ENCODE results near the gene SMARCAD1.

SMARCAD1 gene

DNA sequence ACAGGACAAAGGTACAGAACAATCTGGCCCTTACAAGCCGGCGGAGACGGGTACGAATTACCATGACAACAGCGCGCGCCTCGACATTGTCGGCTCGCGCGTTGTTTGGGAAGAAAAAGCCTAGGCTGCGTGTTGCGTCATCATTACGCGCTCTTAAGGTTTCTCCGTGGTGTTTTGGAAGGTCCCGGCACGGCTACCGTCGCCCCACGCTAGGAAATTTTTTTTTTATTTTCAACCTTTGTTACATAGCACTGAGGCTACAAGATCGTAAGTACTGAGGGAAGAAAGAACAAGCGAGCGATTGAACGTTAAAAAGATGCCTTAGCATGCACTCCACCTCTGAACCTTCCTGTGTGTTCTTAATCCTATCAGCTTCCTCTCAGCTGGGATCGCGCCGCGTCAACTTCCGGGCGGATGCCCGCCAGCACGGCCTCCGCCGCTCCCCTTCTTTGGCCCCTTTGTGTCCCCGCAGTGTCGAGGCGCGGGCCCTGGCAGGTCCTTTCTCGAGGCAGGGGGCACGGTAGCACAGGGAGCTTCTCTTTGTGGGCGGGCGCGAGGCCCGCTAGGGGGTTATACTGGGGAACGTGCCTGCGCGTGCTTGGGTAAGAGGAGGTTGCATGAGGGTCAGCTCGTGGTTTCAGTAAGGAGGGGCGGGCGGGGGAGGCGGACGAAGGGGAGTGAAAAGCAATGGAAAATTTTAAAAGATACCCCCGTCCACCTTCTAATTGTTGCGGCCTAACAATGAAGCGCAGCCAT lies at the start of gene SMARCAD1:
TSS of gene SMARCAD1 (plus strand) at position 397 of the 756 bp plus-strand sequence. CDS start 530 bp downstream, outside the sequence.
- peak; percentile 90 for DNase-seq

DNA sequence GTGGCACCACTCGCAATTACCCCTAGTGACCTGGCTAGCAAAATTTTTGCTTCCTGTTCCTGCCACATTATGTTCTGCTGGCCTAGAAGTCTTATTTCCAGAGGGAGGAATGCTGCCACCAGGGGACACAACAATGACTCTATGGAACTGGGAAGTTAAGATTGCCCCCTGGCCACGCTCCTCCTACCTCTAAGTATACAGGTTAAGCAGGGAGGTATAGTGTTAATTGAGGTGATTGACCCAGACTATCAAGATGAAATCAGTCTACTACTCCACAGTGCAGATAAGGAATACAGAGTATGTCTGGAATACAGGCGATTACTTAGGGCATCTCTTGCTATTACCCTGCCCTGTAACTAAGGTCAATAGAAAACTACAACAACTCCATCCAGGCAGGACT lies 48.8 kb upstream of the SMARCAD1 start:
- DNase-seq = no peak

- no peak for DNase-seq
Observed at GRCh38 chr4:94159790-94160189, 47.9 kb upstream of the SMARCAD1 start.

GRCh38 chr4:94160774-94161173 lies 46.9 kb upstream of the SMARCAD1 start:
- no peak for DNase-seq

DNA sequence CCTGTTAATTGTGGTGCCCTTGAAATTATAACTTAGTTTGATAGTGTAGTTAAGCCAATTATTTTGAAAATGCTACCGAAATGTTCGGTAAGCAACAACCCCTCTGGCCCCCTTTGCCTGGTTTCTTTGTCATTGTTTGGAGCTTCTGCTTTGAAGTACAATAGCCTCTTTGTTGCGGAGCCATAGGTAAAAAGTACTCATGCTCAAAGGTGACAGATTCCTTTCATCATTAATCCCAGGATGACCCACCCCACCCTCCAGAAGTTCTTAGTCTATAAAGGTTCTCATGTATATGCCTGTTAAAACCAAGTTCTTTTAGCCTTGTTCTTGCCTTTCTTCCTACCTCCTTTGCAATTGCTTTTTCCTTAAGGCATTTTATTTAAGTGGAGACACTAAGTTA lies 42.4 kb upstream of the SMARCAD1 start:
- DNase-seq = no peak

GRCh38 chr4:94168321-94168720 lies 39.3 kb upstream of the SMARCAD1 start:
- DNase-seq = no peak

GRCh38 chr4:94169803-94170372 lies 37.8 kb upstream of the SMARCAD1 start:
- no peak for DNase-seq

DNA sequence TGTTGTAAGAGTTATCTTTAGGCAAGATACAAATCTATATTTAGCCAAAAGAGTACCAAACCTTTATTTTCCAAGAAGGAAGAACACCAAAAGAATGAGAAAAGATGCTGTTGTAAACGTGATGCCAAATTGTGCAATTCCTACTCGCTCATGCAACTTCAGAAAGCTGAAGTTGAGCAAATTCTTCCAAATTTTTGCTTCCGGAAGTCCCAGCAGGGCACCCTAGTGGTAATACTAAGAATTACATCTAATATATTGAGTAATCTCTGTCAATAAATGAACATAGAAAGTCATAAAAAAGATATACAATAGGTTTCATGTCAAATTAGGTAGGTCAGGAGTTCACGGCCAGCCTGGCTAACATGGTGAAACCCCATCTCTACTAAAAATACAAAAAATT lies 36.0 kb upstream of the SMARCAD1 start:
- DNase-seq = peak; percentile 50

DNA sequence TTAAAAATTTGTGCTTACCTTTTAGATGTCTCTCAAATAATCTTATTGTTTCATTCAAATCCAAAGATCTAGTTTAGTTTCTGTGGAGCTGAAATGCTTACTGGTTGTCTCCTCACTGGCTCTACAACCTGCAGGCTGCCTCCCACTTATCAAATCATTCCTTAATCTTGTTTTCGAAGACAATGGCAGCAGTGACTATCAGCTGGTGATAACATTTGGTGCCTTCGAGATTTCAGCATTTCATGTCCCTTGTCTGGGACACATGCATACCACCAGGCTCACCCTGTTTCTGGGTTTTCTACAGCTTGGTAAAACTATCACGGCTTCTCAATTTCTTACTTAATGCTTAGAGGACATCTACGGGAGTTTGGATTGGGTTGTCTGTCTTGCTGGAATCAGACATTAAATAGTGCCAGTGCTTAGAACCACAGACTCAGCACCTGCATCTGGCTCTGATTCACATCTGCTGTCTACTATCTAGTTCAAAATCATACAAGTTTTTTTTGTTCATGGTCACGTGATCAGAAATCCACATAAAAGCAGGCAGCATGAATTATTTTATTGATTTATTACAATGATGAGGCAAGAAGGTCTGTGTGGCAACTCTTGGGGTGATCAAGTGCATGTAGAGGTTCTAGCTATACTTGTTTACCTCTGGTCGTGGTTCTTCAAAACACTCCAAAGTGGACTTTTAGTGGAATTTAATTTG lies 32.0 kb upstream of the SMARCAD1 start:
- DNase-seq = no peak

- no peak for DNase-seq
Observed at GRCh38 chr4:94177822-94178221, 29.8 kb upstream of the SMARCAD1 start.

DNA sequence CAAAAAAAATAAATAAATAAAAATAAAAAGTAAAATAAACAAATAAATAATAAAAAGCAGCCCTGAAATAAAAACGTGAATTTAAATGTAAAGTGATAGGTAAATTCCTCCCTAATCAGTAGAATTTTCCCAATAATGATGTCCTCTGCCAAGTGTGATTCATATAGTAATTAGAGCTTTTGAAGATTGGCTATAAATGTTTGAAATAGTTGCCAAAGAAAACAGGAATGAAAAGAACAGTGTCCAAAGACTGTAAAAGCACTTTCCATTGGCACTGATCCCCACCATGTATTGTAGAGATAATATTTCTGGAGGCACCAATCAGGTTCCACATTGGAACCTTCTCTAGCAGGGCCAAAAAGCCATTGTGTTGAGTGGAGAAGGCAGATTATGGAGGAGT lies 25.9 kb upstream of the SMARCAD1 start:
- no peak for DNase-seq

DNA sequence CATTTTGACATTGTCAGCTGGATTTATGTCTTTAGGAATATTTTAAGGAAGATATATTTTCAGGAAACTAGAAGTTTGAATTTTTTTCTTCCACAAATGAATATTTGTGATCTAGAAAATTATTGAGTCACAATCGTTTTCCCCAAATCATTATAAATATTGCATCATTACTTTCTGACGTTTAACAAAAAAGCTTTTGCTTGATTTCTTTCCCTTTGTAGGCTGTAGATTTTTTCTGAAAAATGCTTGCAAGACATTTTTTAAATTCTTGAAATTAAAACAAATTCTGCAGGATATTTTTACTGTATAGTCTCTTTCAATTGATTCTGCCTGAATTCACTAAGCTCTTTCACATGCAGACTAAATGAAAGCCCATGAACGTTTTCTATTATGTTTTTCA lies 4.9 kb upstream of the SMARCAD1 start:
- no peak for DNase-seq

DNA sequence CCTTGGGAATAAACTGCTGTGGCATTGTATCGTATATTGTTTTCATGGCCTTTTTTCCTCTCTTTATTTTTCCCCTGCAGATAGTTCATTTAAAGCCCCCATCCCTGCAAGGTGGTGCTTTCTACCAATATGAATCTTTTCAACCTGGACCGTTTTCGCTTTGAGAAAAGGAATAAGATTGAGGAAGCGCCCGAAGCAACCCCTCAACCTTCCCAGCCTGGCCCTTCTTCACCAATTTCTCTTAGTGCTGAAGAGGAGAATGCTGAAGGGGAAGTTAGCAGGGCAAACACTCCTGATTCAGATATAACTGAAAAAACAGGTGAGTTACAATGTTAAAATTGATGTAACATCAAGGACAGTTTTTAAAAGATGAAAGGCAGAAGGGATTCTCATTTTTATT lies 601 bp downstream of the SMARCAD1 start:
- DNase-seq = peak; percentile 18

DNA sequence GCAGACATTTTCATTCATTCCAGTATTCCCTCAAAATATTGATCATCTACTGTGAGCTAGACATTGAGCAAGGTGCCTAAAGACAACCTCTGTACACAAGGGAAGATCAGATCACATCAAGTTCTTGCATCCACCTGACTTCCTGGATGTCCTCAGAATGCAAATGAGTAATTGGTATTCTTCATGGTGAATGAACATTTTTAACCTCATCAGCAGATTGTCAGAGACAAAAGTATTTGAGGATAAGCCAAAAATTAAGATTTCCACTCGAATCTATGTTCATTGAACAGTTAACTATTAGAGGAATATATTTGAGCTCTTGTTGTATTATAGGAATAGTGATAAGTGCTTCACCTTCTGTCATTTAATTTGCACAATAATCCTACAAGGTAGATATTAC lies 1.3 kb downstream of the SMARCAD1 start:
- no peak for DNase-seq

GRCh38 chr4:94211861-94212260 lies 4.2 kb downstream of the SMARCAD1 start:
- no peak for DNase-seq

GRCh38 chr4:94214703-94215319 lies 7.1 kb downstream of the SMARCAD1 start:
- DNase-seq = no peak

DNA sequence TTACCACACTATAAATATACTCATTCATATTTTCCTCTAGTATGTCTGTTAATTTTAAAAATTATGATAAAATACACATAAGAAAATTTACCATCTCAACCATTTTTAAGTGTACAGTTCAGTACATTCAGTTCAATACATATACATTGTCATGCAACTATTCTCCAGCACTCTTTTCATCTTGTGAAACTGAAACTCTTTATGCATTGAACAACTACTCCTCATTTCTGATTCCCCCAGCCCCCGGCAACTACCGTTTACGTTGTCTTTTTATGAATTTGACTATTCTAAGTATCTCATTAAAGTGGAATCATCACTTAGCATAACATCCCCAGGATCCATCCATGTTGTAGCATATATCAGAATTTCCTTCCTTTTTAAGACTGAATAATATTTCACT lies 8.7 kb downstream of the SMARCAD1 start:
- DNase-seq = no peak

DNA sequence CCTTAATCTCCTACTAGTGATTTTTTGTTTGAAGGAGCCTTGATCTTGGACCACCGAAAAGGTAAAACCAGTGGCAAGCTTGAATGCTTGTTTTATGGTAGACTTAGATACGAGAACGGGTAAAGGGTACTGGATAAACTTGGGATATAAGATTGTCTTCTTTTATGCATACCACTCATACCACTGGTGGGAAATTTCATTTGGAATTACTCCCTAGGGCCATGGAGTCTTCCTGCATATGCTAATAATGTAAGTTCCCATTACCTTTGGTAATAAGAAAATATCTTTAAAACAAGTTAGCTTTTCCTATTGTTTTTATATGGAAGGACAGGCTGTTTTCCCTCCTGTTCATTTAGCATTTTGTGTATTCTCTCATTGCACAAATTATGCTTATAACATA lies 11.7 kb downstream of the SMARCAD1 start:
- DNase-seq = no peak

DNA sequence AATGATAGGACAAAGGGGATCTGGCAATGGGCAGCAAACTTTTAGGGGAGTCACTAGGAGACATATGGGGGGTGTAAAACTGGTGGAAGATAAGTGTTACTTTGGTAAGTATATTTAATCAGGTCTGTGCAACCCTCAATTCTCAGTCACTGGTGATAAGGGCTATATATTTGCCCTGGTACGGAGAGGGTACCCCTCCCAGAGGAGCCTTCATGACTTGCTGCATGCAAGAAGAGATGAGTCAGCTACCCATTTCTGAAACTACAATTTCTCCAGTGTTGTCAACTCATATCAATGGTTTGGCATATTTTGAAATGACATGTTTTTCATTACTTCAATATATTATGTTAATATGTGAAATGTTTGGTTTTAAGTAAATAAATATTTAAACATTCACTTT lies 14.3 kb downstream of the SMARCAD1 start:
- no peak for DNase-seq

- no peak for DNase-seq
Observed at GRCh38 chr4:94225449-94225848, 17.8 kb downstream of the SMARCAD1 start.

- DNase-seq = no peak
Observed at GRCh38 chr4:94226763-94227162, 19.1 kb downstream of the SMARCAD1 start.

GRCh38 chr4:94228493-94229216 lies 21.0 kb downstream of the SMARCAD1 start:
- no peak for DNase-seq

GRCh38 chr4:94232519-94232918 lies 24.9 kb downstream of the SMARCAD1 start:
- DNase-seq = no peak
